Caki2 (cell line): ENCODE measurements around the gene ST8SIA6. TPM values are rescaled to one million over a fixed set of nuclear protein-coding genes. Genes with fewer than 3 reads are reported as not detected.
"Not testable (repeated sequence)": the region's sequence is repeated elsewhere in the genome, so short reads cannot be mapped to it uniquely, and the experiment has no call there.

Experiments used
- DNase-seq: peaks from one replicate; pipeline ENCODE4 v3.0.0-alpha.2; 2015; ENCODE audit warnings: low read depth
- in situ Hi-C: cut with HindIII; loops from 2 replicates; pipeline ENCODE4 v1.10.0; 2016; ENCODE audit warnings: low sequenced_read_pairs, low pct_unique_long_range_greater_than_20kb, mixed read lengths
- total RNA-seq: library from RNA; depleted of rRNA; stranded (reverse); fragments of >200 nt; shearing (Covaris generic); gene quantifications from 2 replicates; pipeline ENCODE4 v1.2.3, GENCODE V29; 2014; ENCODE audit warnings: low replicate concordance; rRNA removed

ST8SIA6 gene
- total RNA-seq, 1 experiment from 2014 or later = not detected

- in situ Hi-C loops = no loop called here
- no peak for DNase-seq
Measured at GRCh38 chr10:17326377-17326776, 128.0 kb downstream of the ST8SIA6 start.

- in situ Hi-C loops = not testable (repeated sequence)
Measured at GRCh38 chr10:17321957-17322356, 132.4 kb downstream of the ST8SIA6 start.

GRCh38 chr10:17316488-17317170, 137.8 kb downstream of the ST8SIA6 start:
- DNase-seq = no peak
- in situ Hi-C loops = no loop called here

More at GRCh38 chr10:17321957-17322356, 132.4 kb downstream of the ST8SIA6 start:
- DNase-seq = not testable (repeated sequence)

- DNase-seq = no peak
- in situ Hi-C loops = no loop called here
Measured at GRCh38 chr10:17309435-17309834, 145.0 kb downstream of the ST8SIA6 start.

GRCh38 chr10:17307123-17307522, 147.3 kb downstream of the ST8SIA6 start:
- in situ Hi-C loops = no loop called here
- no peak for DNase-seq

GRCh38 chr10:17292375-17292774, 162.0 kb downstream of the ST8SIA6 start:
- no peak for DNase-seq
- in situ Hi-C loops = no loop called here

- in situ Hi-C loops = no loop called here
- DNase-seq = no peak
Measured at GRCh38 chr10:17290226-17290625, 164.2 kb downstream of the ST8SIA6 start.

GRCh38 chr10:17289763-17290162, 164.6 kb downstream of the ST8SIA6 start:
- in situ Hi-C loops = no loop called here
- no peak for DNase-seq

GRCh38 chr10:17286562-17287550, 167.5 kb downstream of the ST8SIA6 start:
- no peak for DNase-seq
- in situ Hi-C loops = no loop called here

- DNase-seq = no peak
- in situ Hi-C loops = no loop called here
Measured at GRCh38 chr10:17282311-17282710, 172.1 kb downstream of the ST8SIA6 start.

- in situ Hi-C loops = no loop called here
- no peak for DNase-seq
Measured at GRCh38 chr10:17278607-17279240, 175.7 kb downstream of the ST8SIA6 start.

- in situ Hi-C loops = no loop called here
- no peak for DNase-seq
Measured at GRCh38 chr10:17276756-17277424, 177.5 kb downstream of the ST8SIA6 start.

- in situ Hi-C loops = no loop called here
- peak; percentile 16 for DNase-seq
Measured at GRCh38 chr10:17273403-17273802, 181.0 kb downstream of the ST8SIA6 start.

GRCh38 chr10:17272648-17273047, 181.7 kb downstream of the ST8SIA6 start:
- DNase-seq = no peak
- in situ Hi-C loops = no loop called here

Other genes starting within 250 kb of the ST8SIA6 start
- gene VIM, start 226.4 kb downstream of the ST8SIA6 start, total RNA-seq = 4,560 and 4,793 TPM in 2 replicates
- gene HACD1, start 162.8 kb upstream of the ST8SIA6 start, total RNA-seq = 87.0 and 91.9 TPM in 2 replicates
- gene STAM, start 189.6 kb upstream of the ST8SIA6 start, total RNA-seq = 14.3 and 23.6 TPM in 2 replicates